ENCODE measurements around the gene MBD3L4. TPM values are rescaled to one million over a fixed set of nuclear protein-coding genes. Genes with fewer than 3 reads are reported as not detected.
"Not testable (repeated sequence)": the region's sequence is repeated elsewhere in the genome, so short reads cannot be mapped to it uniquely, and the experiment has no call there.

The MBD3L4 gene
- total RNA-seq, 1 donor from 2014 or later, result not detected

DNA sequence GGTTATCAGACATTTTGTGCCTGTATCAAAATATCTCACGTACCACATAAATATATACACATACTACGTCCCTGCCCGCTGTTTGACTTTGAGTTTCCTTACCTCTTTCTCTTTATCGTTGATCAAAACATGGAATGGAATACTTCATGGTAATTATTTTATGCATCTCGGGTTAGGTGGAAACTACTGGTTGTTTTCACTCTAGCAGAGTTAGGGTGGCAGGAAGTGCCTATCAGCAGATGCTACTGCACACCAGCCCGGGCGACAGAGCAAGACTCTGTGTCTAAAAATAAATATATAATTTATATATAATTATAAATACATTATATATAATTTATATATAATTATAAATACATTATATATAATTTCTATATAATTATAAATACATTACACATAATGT lies 12.9 kb upstream of the MBD3L4 start:
- not testable (repeated sequence) for DNase-seq (ENCODE audit: low spot score in 2 of 2); FAIRE-seq

DNA sequence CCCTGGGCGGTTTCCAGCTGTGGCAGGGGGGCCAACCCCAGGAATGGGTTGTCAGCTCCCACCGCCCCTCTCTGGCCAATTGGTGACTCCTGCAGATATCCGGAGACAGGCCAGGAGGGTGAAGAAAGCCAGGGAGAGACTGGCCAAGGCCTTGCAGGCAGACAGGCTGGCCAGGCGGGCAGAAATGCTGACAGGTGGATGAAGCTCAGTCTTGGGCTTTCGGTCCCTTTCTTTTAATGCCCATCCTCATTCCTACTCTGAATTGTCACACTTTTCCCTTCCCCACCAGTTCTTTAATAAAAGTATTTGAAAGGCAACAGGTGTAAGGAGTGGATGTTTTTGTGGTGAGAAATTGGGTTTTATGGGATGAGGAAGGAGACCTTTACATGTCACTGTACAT lies 11.4 kb upstream of the MBD3L4 start:
- FAIRE-seq; DNase-seq (ENCODE audit: low spot score in 2 of 2): not testable (repeated sequence)

DNA sequence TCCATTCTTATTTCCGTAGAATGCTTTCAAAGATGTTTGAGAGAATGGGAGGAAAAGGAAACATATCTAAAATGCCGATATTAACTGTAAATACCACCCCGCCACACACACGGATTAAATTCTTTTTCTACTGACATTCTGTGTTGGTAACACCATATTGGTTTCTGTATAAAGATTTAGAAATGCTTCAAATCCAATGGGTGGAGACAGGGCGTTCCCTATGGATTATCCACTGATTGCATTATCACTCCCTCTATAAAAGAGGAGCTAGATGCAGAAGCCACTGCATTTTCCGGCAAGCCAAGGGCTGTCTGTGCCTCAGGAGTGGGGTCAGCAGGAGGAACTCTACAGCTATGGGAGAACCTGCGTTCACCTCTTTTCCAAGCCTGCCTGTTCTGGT lies 9.0 kb upstream of the MBD3L4 start, which contains the start of gene MBD3L2:
TSS of gene MBD3L2 (plus strand) at position 301 of the 400 bp plus-strand sequence. CDS start at position 354, 53 bp downstream.
- not testable (repeated sequence) for FAIRE-seq; DNase-seq (ENCODE audit: low spot score in 2 of 2)

DNA sequence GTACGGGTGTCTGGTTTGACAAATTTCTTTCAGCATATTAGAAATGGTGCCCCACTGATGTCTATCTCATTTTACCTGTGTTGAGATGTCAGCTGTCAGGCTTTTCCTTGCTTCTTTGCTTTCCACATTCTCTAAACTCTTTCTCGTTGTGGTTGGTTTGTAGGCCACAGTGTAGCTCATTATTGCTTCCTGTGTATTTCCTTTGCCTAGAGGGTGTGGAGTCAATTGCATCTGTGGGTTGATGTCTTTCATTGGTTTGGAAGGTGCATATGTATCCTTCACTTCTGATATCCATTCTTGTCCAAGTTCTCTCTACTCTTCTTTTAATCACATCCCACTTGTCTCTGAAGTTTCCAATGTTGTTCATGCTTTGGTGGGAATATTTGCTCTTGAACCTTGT lies 1.6 kb upstream of the MBD3L4 start:
- DNase-seq (ENCODE audit: low spot score in 2 of 2); FAIRE-seq: not testable (repeated sequence)

DNA sequence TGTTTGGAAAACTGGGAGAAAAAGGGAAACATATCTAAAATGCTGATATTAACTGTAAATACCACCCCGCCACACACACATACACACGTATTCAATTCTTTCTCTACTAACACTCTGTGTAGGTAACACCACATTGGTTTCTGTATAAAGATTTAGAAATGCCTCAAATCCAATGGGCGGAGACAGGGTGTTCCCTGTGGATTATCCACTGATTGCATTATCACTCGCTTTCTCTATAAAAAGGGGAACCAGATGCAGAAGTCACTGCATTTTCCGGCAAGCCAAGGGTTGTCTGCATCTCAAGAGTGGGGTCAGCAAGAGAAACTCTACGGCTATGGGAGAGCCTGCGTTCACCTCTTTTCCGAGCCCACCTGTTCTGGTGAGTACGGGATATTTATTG lies 9.7 kb downstream of the MBD3L4 start, which contains the start of gene MBD3L5:
TSS of gene MBD3L5 (plus strand) at position 301 of the 400 bp plus-strand sequence. CDS start at position 335, 34 bp downstream.
- not testable (repeated sequence) for DNase-seq (ENCODE audit: low spot score in 2 of 2); FAIRE-seq

DNA sequence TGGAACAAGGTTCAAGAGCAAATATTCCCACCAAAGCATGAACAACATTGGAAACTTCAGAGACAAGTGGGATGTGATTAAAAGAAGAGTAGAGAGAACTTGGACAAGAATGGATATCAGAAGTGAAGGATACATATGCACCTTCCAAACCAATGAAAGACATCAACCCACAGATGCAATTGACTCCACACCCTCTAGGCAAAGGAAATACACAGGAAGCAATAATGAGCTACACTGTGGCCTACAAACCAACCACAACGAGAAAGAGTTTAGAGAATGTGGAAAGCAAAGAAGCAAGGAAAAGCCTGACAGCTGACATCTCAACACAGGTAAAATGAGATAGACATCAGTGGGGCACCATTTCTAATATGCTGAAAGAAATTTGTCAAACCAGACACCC lies 11.2 kb downstream of the MBD3L4 start:
- DNase-seq (ENCODE audit: low spot score in 2 of 2); FAIRE-seq: not testable (repeated sequence)

DNA sequence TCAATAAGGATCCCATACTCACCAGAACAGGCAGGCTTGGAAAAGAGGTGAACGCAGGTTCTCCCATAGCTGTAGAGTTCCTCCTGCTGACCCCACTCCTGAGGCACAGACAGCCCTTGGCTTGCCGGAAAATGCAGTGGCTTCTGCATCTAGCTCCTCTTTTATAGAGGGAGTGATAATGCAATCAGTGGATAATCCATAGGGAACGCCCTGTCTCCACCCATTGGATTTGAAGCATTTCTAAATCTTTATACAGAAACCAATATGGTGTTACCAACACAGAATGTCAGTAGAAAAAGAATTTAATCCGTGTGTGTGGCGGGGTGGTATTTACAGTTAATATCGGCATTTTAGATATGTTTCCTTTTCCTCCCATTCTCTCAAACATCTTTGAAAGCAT lies 18.6 kb downstream of the MBD3L4 start, which contains the start of gene MBD3L2B:
TSS of gene MBD3L2B (minus strand) at position 101 of the 400 bp plus-strand sequence. CDS start at position 67, 34 bp downstream.
- FAIRE-seq; DNase-seq (ENCODE audit: low spot score in 2 of 2): not testable (repeated sequence)

DNA sequence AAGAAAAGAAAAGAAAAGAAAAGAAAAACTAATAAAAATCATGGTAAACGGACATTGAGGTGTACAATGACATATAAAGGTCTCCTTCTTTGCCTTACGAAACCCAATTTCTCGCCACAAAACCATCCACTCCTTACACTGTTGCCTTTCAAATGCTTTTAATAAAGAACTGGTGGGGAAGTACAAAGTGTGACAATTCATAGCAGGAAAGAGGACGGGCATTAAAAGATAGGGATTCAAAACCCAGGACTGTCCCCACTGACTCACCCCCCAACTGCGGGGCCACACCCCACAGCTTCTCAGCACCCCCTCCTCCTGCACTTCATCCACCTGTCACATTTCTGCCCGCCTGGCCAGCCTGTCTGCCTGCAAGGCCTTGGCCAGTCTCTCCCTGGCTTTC lies 21.2 kb downstream of the MBD3L4 start:
- no peak for DNase-seq (ENCODE audit: low spot score in 2 of 2)
- no peak for FAIRE-seq

DNA sequence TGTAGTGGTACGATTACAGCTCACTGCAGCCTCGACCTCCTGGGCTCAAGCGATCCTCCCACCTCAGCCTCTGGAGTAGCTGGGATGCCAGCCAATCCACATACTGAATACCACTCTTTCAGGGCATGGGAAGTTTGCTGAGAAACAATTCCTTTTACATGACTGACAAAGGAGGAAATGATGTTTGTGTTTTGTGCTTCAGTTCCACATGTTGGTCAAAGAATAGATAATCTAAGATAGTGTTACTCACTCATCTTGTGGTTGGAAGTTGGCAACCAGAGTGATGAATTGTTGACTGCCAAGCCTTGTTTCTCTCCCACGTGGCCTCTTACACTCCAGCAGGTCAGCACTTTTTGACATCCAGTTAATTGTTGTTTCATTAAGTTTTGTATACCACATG lies 26.3 kb downstream of the MBD3L4 start:
- FAIRE-seq (no peak), DNase-seq (ENCODE audit: low spot score in 2 of 2) (no peak)

DNA sequence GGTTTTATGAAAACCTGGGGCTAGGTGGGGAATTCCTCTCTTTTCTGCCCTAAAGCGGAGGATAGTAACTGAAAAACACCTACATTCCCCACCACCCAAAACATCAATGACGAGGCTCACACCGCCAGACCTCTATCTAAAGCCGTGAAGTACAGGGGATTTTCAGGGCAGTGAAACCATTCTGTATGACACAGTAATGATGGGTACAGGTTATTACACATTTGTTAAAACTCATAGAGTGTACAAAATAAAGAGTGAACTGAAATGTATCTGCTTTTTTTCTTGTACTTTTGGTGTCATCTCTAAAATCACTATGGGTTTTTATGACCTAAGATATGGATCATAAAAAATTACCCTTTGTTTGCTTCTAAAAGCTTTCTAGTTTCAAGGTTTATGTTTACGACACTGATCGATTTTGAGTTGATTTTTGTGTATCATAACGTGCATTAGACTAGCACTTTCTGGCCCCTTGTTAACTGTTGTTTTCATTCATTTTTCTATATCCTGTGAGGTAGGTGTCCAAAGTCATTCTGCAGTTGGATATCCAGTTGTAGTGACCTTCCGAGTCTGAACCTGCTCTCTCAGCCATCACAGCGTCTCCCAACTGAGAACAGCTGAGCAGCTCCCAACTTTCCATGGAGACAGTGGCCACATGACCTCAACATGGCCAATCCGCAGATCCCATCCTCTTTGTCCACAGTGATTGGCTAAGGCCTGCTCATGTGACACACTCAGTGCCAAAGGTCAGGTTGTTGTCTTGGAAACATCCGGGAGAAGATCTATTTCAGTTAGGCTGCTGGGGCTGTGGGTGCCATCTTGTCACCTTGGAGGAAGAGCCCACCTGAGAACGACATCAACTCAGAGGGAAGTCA lies 29.0 kb downstream of the MBD3L4 start:
- FAIRE-seq (no peak), DNase-seq (ENCODE audit: low spot score in 2 of 2) (no peak)

DNA sequence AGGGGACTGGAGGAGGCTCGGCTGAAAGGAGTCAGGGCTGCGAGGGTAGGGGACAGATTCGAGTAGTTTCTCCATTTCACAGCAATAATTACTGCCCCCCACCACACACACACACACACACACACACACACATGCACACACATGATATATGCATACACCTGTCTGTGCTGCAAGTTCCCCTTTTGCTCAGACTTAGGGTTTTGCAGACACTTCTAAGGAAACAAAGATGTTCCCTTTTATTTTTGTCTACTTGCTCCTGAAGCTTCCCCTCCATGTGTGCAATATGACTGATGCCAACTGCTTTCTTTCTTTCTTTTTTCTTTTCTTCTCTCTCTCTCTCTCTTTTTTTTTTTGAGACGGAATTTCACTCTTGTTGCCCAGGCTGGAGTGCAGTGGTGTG lies 32.1 kb downstream of the MBD3L4 start:
- DNase-seq (ENCODE audit: low spot score in 2 of 2), result no peak
- no peak for FAIRE-seq

DNA sequence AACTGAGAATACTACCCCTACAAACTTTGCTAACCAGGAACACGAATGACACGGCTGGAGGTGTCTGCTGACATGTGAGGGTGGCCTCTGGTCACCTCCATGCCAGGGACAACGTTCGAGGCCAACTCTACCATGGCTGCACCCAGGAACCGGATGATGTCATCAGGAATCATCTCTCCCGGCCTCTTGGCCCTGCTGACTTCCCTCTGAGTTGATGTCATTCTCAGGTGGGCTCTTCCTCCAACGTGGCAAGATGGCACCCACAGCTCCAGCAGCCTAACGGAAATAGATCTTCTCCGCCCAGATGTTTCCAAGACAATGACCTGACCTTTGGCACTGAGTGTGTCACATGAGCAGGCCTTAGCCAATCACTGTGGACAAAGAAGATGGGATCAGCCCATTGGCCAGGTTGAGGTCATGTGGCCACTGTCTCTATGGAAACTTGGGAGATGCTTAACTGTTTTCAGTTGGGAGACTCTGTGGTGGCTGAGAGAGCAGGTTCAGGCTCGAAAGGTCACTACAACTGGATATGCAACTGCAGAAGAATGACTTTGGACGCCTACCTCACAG lies 33.8 kb downstream of the MBD3L4 start:
- DNase-seq (ENCODE audit: low spot score in 2 of 2) (no peak), FAIRE-seq (no peak)

DNA sequence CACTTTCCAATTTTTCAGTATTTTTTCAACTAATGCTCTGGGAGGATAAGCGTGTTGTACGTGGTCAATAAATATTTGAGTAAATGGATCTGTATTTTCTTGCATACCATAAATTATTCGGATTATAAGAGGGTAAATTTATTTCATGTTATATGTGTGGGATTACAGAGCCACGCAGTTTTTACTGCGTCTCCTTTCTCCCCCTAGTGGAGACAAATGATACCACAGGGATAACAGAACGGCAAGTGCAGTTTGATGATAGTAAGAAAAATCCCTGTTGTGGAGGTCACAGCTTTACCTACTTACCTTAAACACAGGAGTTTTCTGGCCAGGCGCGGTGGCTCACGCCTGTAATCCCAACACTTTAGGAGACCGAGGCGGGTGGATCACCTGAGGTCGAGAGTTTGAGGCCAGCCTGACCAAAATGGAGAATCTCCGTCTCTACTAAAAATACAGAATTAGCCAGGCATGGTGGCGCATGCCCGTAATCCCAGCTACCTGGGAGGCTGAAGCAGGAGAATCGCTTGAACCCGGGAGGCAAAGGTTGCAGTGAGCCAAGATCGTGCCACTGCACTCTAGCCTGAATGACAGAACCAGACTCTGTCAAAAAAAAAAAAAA lies 35.6 kb downstream of the MBD3L4 start:
- DNase-seq (ENCODE audit: low spot score in 2 of 2), result peak in 1 of 2 donors; percentile 20
- no peak for FAIRE-seq

DNA sequence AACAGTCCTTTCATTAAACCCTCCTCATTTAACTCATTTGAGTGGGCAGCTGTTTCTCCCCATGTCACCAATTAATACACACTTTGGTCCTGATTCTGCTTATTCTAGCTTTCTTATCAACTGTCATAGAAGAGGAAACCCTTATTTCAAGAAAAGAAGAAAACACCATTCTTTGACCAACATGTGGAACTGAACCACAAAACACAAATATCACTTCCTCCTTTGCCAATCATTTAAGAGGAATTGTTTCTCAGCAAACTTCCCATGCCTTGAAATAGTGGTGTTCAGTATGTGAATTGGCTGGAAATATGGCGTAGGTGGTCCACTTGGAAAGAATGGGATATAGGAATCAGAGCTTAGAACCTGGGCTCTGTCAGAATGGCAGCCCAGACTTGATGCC lies 39.2 kb downstream of the MBD3L4 start:
- FAIRE-seq, result no peak
- DNase-seq (ENCODE audit: low spot score in 2 of 2), result no peak

DNA sequence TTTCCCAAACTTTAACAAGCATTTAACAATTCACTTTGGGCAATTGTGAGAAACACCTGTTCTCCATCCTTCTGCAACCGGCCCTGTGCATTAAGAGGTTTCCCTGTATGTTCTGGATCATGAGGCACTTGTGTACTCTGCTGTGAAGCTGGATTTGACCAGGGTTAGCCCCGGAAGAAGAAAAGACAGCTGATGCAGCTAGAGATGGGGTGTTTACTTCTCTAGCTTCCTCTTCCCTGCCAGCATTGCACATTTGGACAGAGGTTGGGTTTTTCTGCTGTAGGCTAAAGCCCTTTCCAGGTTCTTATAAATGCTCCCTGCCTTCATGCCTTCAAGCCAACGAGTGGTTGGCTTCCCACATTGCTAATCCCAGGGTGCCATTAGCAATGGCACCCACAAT lies 39.6 kb downstream of the MBD3L4 start:
- DNase-seq (ENCODE audit: low spot score in 2 of 2) (no peak), FAIRE-seq (no peak)

DNA sequence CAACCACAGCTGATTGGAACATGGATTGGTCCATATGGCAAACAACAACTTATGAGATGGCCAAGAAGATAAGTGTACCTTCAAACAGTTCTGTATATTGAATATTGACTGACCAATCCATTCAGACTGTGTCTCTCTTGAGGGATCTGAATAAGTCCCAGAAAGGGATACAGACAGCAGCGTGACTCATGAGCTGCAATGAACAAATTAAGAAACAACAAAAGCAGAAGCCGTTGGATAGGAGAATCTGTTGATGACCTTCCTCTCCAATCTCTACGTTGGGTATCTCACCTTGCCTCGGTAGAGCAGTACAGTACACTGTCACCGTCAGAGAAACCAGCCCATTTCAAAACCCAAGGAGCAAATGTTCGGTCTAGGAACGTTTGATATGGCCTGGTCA lies 40.0 kb downstream of the MBD3L4 start:
- FAIRE-seq, result no peak
- DNase-seq (ENCODE audit: low spot score in 2 of 2), result no peak

DNA sequence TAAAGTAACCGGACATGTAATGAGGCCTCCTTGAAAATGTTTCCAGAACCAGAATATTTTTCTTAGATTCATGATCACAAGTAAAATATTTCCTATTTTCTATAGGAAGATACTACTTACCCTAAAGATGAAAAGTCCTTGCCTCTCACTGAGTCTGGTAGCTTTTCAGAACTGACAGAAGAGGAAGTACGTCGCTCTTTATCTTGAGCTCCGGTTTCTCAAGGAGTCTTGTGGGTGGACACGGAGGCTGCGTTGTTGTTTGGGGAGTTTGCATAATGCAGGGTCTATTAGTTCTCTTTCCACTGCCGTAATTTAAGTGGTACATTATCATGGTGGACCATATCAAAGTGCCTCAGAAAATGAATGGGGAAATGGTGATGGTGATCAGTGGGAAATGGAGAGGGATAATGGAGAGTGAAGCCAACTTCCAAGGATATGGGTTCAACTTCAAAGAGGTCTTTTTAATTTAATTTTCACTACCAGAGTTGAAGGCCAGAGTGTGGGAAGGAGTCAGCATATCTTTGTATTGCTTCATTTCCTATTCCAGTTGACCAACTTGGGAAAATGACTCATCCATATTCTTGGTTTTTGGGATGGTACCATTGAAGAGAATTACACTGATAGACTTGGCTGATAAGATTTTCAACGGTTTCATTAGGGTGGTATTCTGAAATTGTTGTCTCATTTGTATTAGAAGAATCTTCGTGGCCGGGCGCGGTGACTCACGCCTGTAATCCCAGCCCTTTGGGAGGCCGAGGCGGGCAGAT lies 42.1 kb downstream of the MBD3L4 start:
- FAIRE-seq (no peak), DNase-seq (ENCODE audit: low spot score in 2 of 2) (no peak)

DNA sequence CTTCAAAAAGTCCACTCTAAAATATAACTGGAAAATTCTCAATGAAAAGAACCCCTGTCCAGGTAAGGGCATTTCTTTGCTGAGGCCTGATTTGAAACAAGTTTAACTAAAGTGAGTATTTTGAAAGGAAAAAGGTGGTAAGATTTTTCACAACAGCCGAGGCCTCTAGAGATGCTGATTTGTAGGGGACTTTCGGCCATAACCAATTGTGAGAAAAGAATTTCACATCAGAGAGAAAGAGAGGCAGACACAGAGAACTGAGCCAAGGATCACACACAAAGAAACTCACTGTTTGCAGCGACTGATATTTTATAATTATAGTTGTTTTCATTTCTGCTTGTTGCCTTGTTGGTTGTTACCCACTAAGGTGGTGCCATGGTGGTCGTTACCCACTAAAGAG lies 43.2 kb downstream of the MBD3L4 start:
- FAIRE-seq (no peak), DNase-seq (ENCODE audit: low spot score in 2 of 2) (no peak)

DNA sequence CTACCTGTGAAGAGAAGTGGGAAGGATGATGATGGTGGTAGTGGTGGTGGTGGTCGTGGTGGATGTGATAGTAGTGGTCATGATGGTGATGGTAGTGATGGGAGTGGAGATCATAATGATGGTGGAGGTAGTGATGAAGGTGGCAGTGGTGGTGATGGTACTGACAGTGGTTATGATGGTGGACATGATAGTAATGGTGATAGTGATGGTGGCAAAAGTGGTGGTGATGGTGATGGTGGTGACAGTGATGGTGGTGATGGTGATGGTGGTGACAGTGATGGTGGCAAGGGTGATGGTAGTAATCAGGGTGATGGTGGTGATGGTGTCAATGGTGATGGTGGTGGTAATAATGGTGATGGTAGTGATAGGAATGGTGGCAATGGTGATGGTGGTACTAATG lies 44.9 kb downstream of the MBD3L4 start:
- FAIRE-seq (no peak), DNase-seq (ENCODE audit: low spot score in 2 of 2) (no peak)

DNA sequence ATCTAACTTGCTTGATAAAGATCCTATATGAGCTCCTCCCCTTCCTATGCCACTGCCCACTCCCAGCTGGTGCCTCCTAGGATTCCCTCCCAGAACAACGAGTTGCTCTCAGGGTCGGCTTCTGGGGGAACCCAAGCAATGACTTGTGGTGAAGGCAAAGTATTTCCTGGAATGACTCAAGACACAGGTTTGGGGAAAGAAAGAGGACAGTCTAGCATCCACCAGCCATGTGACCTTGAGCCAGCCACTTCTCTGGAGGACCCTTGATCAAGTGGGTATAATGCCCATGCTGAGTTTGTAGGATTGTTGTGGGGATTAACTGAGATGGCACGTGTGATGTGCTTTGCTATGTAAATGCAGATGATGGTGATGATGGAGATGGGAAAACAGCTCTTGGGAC lies 51.7 kb downstream of the MBD3L4 start:
- no peak for DNase-seq (ENCODE audit: low spot score in 2 of 2)
- no peak for FAIRE-seq

Measured in frontal cortex (tissue), 4 donors.